ENCODE results near the gene RAB11A.
"Not testable (repeated sequence)": the region's sequence is repeated elsewhere in the genome, so short reads cannot be mapped to it uniquely, and the experiment has no call there.

The RAB11A gene

DNA sequence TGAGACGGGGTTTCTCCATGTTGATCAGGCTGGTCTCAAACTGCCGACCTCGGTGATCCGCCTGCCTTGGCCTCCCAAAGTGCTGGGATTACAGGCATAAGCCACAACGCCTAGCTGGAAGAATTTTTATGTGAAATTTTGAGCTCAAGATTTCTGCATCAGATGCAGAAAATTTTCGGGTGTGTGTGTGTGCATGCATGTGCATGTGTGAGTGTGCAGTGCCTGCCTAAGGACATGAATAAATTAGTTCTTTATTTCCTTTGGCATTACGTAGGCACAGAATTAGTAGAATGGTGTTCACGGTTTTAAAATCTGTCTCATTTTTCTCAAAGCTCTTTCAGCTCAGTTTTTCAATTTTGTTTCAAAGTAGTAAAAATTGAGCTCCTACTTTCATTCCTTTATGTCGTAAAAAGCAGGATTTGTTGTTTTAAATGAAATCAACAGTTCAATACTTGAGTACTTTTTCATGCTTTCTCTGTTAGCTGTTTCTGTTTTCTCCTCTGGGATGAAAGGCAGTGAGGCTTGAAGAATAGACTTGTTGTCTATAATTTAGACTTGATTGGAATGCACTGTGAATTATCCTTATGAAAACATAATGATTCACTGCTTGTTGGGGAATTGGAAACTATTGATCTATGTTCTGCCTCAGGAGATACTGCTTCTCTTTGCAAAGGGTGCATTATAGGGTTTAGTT lies 23.3 kb upstream of the RAB11A start:
- DNase-seq (ENCODE audit: low read depth in 2 of 2), result no peak

DNA sequence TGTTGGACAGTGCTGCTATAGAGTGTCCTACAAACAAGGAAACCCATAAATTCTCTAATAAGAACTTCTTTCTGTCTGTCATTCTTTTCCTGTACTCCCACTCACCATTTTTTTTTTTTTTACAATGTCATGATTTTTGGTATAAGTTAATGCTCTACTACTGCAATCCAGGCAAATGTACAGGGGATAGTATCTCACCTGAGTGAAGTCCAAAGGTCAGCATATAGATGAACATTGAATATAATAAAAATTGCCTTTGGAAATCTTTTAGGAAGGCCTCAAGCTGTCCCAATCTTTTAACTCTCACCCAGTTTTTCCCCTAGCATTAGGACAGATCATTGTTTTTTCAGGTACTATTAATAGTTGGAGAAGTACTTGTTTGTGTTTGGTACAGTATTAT lies 21.3 kb upstream of the RAB11A start:
- DNase-seq (ENCODE audit: low read depth in 2 of 2), result no peak

DNA sequence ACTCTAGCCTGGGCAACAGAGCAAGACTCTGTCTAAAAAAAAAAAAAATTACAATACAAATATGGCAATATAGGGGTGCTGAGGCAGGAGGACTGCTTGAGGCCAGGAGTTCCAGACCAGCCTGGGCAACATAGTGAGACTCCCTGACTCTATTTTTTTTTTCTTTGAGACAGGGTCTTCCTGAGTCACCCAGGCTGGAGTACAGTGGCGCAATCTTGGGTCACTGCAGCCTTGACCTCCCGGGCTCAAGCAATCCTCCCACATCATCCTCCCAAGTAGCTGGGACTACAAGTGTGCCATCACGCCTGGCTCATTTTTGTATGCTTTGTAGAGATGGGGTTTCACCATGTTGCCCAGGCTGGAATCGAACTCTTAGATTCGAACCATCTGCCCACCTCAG lies 17.3 kb upstream of the RAB11A start:
- no peak for DNase-seq (ENCODE audit: low read depth in 2 of 2)

DNA sequence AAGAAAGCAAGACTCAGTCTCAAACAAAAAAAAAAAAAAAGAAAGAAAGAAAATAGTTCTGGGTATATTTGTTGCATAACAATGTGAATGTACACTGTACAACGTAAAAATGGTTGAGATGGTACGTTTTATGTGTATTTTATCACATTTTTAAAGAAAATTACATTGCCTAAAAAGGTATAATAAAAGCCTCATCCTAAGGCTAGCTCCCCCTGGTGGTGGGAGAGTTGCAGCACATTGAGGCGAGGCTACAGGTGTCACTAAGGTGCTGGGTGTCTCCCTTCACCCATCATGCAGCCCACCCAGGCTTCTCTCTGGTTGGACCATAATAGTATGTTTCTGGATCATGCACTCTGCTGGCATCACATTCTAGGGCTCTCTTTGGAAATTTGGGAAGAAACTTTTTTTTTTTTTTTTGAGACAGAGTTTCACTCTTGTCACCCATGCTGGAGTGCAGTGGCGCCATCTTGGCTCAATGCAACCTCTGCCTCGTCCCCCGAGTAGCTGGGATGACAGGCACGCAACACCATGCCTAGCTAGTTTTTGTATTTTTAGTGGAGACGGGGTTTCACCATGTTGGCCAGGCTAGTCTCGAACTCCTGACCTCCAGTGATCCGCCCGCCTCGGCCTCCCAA lies 12.4 kb upstream of the RAB11A start:
- DNase-seq (ENCODE audit: low read depth in 2 of 2), result peak; percentile 77 to 82

DNA sequence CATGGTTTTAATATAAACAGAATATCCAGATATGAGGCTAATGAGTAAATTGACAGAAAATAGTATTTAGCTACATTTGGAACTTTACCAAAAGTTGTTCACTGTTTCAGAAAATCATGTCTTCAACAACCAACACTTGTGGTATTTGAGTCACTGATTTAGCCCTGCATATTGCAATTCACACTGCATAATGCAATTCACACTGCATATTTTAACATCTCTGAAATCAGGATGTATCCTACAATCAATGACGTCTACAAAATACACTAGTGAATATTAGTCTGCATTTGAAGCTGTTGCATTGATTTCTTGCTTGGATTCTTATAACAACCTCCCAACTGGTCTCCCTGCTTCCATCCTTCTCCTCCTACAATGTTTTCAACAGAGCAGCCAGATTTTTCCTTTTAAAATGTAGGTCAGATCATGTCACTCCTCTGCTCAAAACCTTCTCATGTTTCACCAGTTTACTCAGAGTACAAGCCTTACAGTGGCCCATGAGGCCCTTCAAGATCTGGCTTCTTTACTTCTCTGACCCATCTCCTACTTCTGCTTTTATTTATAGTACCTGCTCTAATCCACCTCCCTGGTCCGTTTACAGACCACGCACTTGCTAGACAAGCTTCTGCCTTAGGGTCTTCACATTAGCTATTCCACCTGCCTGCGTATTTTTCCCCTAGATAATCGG lies 11.4 kb upstream of the RAB11A start:
- DNase-seq (ENCODE audit: low read depth in 2 of 2), result no peak

DNA sequence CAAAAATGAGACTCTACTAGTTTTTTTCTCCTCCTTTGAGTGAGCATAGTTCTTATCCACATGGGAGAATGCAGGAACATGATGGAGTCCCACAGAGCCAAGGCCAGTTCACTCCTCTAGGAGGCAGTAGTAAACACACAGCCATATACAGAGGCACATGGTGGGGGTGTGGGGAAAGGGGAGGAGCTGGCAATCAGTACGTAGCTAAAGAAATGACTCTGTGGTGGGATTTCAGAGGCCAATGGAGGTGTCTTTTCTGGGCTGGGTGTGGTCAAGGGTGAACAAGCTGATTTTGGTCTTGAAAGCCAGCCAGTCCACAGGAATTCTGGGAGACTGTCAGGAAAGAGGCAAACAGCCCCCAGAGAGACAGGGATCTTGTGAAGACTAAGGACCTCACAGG lies 6.6 kb upstream of the RAB11A start:
- peak; percentile 46 to 64 for DNase-seq (ENCODE audit: low read depth in 2 of 2)

DNA sequence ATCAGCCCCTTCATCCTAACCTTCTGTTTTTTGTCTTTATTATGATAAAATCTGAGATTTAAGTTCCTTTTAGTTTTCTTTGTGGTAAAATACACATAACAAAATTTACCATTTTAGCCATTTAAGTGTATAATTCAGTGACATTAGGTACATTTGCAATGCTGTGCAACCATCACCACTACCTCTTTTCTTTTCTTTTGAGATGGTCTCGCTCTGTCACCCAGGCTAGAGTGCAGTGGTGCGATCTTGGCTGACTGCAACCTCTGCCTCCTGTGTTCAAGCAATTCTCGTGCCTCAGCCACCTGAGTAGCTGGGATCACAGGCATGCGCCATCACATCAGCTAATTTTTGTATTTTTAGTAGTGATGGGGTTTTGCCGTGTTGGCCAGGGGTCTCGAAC lies 6.2 kb upstream of the RAB11A start:
- DNase-seq (ENCODE audit: low read depth in 2 of 2), result no peak

DNA sequence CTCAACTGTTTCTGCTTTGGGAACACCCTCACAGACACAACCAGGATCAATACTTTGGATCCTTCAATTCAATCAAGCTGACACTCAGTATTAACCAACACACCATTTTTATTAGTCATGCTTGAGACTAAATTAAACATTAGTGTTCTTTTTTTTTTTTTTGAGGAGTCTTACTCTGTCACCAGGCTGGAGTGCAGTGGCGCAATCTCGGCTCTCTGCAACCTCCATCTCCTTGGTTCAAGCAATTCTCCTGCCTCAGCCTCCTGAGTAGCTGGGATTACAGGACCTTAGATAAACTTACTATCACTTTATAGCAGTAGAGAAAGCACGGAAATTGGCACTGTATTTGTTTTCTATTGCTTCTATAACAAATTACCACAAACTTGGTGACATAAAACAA lies 2.0 kb upstream of the RAB11A start:
- no peak for DNase-seq (ENCODE audit: low read depth in 2 of 2)

DNA sequence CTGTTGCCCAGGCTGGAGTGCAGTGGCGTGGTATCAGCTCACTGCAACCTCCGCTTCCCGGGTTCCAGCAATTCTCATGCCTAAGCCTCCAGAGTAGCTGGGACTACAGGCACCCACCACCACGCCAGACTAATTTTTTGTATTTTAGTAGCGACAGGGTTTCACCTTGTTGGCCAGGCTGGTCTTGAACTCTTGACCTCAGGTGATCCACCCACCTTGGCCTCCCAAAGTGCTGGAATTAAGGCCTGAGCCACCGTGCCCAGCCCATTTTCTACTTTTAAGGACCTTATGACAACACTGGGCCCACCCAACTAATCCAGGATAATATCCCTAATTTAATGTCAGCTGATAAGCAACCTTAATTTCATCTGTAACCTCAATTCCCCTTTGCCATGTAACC lies 1.4 kb upstream of the RAB11A start:
- DNase-seq (ENCODE audit: low read depth in 2 of 2), result not testable (repeated sequence)

DNA sequence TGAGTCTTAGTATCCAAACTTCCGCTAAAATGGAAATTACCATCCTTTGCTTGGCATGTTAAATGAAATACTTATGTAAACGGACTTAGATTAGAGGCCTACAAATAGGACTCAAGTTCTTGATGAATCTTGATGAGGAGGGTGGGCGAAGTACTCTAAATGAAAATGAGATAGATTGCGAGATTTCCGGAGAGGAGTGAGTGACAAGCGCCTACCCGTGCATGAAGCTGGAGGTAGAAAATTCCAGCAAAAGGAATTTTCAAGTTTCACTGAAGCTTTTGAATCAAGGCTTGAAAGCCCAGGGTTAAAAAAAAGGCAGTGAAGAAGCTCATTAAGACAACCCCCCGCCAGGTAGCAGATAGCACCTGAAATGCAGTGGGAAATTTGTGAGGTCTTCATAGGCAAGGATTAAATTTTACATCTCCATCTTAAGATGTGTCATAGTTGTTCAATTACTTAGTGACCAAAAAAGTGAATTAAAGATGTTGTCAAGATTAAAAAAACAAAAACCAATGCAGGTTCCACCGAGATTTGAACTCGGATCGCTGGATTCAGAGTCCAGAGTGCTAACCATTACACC lies 655 bp upstream of the RAB11A start:
- no peak for DNase-seq (ENCODE audit: low read depth in 2 of 2)

DNA sequence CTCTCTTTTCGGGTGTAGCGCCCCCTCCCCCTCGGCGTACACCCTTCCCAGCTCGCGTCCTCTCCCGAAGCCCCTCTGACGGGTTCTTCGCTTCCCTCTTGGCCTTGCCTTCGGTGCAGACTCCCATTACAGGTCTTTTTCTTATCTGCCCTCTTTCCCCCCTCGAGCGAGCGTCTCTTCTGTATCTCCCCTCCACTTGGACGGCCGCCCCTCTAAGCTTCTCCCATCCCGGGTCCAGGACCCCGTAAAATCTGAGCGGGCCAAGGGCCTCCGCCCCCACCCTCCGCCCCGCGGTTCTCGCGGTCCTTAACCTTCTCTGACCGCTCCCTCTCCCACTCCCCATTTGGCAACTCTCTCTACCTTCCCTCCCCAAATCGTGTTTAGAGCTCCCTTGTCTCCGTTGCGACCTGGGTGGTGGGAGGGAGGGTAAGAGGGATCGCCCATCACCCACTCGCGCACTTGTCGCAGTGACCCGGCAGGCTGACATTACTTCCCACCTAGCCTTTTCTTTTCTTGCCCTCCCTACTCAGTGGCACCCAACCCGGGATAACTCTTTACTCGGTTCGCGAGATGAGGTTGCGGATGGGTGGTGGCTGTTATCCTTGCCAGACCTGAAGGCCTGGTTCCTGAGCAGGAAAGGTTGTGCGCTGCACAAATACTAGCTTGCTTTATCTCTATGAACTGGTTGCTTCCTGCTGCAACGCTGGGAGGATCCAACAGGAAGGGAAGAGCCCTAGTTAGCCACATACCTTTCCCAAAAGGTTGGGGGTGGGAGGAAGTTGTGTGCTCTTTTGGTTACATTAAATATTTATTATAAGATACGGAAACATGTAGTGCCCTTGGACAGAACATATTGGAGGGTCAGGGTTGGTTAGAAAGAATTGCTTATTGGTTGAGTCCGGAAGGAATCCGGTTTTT lies 922 bp downstream of the RAB11A start:
- no peak for DNase-seq (ENCODE audit: low read depth in 2 of 2)

DNA sequence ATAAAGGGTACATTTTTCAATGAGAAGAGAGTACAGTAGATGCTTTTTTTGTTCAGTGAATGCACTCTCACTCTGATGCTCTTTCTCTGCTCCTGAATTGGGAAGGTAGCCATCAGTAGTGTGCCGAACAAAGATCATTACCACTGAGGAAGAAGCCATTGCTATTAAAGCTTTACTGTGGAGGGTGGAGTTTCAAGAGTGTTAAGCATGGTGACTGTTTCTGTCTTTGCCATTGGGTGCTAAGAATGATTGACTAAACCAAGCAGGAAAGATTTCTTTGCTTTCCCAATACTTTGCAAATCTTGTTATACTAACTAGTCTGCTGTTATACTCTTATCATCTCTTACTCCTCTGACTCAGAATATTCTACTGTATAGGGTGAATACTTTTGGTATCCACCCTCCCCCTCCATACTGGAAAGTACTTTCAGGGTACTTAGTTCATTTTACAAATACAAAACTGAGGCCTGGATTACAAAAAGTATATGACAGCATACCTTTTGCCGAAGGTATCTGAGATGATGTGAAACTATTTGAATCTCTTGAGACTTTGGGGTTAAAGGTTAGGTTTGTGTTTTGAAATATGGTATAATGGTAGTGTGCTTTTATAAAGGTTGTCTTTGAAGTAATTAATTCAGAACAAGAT lies 1.7 kb downstream of the RAB11A start:
- no peak for DNase-seq (ENCODE audit: low read depth in 2 of 2)

DNA sequence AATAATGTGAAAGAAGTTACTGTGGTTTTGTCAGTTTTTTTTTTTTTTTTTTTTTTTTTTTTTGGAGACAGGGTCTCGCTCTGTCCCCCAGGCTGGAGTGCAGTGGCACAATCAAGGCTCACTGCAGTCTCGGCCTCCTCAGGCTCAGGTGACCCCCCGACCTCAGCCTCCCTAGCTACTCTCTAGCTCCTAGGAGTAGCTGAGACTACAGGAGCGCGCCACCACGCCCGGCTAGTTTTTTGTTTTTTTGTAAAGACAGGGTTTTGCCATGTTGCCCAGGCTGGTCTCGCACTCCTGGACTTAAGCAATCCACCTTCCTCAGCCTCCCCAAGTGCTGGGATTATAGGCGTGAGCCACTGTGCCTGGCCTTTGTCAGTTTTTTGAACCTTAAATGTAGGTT lies 2.6 kb downstream of the RAB11A start:
- DNase-seq (ENCODE audit: low read depth in 2 of 2), result not testable (repeated sequence)

DNA sequence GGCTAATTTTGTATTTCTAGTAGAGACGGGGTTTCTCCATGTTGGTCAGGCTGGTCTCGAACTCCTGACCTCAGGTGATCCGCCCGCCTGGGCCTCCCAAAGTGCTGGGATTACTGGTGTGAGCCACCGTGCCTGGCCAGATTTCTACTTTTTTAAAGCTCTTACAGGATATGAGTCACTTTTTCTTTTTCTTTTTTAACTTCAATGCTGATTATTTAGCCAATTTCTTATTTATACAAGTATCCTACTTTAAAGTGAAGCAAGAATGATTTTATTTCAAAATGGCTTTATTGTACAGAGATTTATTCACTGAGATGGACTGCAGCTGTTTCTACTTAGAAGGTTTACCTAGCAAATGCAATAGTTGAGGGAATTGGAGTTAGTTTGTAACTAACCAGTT lies 3.3 kb downstream of the RAB11A start:
- not testable (repeated sequence) for DNase-seq (ENCODE audit: low read depth in 2 of 2)

DNA sequence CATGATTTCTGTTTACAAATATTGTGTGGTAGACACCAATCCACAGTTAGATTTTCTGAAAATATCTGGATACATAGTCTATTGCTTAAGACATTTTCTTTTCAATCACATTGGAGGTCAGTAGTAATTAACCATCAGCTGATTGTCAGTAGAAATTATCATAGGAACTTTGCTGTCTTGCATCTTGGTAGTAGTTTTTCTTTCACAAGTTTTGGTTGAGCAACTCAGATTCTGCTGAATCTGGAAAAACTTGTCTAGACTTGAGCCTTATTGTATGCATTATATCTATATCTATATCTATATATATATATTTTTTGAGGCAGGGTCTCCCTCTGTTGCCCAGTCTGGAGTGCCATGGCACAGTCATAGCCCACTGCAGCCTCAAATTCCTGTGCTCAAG lies 4.0 kb downstream of the RAB11A start:
- no peak for DNase-seq (ENCODE audit: low read depth in 2 of 2)

DNA sequence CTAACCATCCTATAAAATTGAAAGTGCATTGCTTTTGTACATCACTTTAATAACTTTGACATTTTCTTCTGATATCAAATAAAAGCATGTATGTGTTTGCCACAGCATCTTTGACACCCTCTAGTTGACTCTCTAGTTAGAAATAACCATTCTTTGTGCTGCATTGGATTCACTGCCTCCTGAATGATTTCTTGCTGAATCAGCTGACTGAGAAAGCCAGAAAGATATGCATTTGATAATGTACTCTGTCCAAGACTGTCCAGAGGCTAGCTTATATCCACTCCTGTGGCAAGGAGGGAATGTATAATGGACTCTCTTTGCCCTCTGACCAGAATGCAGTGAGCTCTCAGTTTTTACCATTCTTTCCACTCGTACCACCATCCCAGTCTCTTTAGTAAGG lies 6.2 kb downstream of the RAB11A start:
- DNase-seq (ENCODE audit: low read depth in 2 of 2), result no peak

DNA sequence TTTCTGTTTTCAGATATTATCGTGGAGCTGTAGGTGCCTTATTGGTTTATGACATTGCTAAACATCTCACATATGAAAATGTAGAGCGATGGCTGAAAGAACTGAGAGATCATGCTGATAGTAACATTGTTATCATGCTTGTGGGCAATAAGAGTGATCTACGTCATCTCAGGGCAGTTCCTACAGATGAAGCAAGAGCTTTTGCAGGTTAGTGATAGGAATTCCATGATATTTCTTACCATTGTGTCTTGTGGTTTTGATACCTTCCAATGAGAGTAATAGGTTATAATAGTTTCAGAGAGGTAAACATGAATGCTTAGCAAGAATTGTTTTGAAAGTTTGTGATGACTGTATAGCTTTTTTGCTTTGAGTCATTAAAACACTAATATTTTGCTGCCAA lies 8.5 kb downstream of the RAB11A start:
- no peak for DNase-seq (ENCODE audit: low read depth in 2 of 2)

DNA sequence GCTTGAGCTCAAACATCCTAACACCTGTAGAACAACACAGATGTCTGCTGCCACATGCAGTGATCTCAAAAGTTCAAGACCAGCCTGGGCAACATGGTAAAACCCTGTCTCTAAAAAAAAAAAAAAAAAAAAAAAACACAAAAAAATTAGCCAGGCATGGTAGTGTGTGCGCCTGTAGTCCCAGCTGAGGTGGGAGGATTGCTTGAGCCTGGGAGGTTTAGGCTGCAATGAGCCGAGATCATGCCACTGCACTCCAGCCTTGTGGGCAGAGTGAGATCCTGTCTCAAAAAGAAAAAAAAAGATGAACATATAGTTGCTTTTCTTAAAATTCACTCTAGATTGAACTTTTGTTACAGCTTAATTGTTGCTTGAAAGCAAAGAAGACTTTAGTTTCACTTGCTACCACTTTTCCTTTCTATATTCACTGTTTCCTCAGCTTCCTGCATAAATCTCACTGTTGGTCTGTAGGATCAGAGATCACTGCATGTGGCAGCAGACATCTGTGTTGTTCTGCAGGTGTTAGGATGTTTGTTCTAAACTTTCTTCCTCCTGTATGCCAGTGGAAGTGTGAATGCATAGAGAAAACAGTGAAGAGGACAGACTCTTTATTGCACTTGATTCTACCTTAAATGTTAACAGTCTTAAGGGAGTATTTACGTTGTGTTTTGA lies 12.6 kb downstream of the RAB11A start:
- DNase-seq (ENCODE audit: low read depth in 2 of 2), result no peak

DNA sequence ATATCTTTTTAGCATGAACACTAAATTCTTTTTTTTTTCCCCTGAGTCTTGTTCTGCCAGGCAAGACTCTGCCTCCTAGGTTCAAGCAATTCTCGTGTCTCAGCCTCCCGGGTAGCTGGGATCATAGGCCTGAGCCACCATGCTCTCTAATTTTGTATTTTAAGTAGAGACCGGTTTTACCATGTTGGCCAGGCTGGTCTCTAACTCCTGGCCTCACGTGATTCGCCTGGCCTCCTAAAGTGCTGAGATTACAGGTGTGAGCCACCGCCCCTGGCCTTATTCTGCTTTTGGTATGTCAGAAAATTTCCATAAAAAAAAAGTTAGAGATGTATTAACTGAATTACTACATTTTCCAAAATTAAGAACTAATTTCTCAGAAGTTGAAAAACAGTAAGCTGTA lies 14.3 kb downstream of the RAB11A start:
- DNase-seq (ENCODE audit: low read depth in 2 of 2), result no peak

DNA sequence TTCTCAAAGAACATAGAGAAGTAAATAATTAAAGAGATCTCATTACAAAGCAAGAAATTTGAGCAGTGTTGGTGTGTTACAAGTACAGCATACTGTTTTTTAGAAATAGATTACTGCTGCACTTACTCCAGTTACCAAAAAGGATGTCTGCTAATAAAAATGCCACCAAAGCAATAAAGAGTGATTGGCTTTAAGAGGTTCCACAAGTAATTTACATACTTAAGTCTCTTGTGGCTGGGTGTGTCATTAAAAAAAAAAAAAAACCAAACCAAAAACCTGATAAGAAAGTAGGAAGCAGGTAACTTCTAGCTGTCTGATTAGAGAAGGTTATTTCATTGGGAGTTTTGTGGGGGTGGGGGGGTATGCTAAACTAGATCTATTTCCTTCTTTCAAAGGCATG lies 15.2 kb downstream of the RAB11A start:
- DNase-seq (ENCODE audit: low read depth in 2 of 2), result no peak
